Loucy (cell line): ENCODE results near the gene ANKRD35.

Experiments used
- H2AFZ ChIP-seq: fragments of 200-600 bp; sonication (generic); 2 replicates; pipeline ENCODE4 v1.6.0; 2016; ENCODE audit warnings: antibody characterized with exemption, mild to moderate bottlenecking, low read length, moderate library complexity
- H3F3A ChIP-seq: fragments of 200-600 bp; 2 replicates; pipeline ENCODE4 v1.6.0; 2016; ENCODE audit warnings: antibody characterized with exemption, low read depth, mild to moderate bottlenecking
- H3K27me3 ChIP-seq: fragments of 200-600 bp; sonication (generic); 2 replicates; pipeline ENCODE4 v1.6.1; 2014; ENCODE audit warnings: low read length, mild to moderate bottlenecking; ENCODE audit not compliant: insufficient read depth, poor library complexity, severe bottlenecking
- H3K36me3 ChIP-seq: fragments of 200-600 bp; sonication (generic); 2 replicates; pipeline ENCODE4 v1.6.1; 2016; ENCODE audit warnings: low read length; ENCODE audit not compliant: insufficient read depth
- H3K4me1 ChIP-seq: fragments of 200-600 bp; sonication (generic); 2 replicates; pipeline ENCODE4 v1.5.1; 2014; ENCODE audit warnings: low read length, mild to moderate bottlenecking; ENCODE audit not compliant: insufficient read depth, poor library complexity, severe bottlenecking
- H3K4me2 ChIP-seq: fragments of 200-600 bp; sonication (generic); 2 replicates; pipeline ENCODE4 v1.6.0; 2014; ENCODE audit warnings: antibody characterized with exemption, low read length, low read depth, mild to moderate bottlenecking; ENCODE audit not compliant: poor library complexity, severe bottlenecking
- H3K4me3 ChIP-seq: fragments of 200-600 bp; sonication (generic); 2 replicates; pipeline ENCODE4 v1.5.1; 2014; ENCODE audit warnings: low read length, mild to moderate bottlenecking, mixed read lengths; ENCODE audit not compliant: poor library complexity, severe bottlenecking
- H3K79me2 ChIP-seq: fragments of 200-600 bp; sonication (generic); 2 replicates; pipeline ENCODE4 v1.6.1; 2014; ENCODE audit warnings: low read length; ENCODE audit not compliant: insufficient read depth
- H3K9ac ChIP-seq: fragments of 200-600 bp; sonication (generic); 2 replicates; pipeline ENCODE4 v1.6.0; 2014; ENCODE audit warnings: mild to moderate bottlenecking, low read depth, low read length, moderate library complexity; ENCODE audit not compliant: poor library complexity, severe bottlenecking
- H3K9me2 ChIP-seq: fragments of 200-600 bp; sonication (generic); replicated peaks from 2 replicates; pipeline ENCODE4 v1.6.1; 2016; ENCODE audit warnings: low read depth, low read length, mixed read lengths
- H3K9me3 ChIP-seq: fragments of 200-600 bp; sonication (generic); 2 replicates; pipeline ENCODE4 v1.6.1; 2014; ENCODE audit warnings: mild to moderate bottlenecking, antibody characterized with exemption, low read length, low read depth; ENCODE audit not compliant: insufficient read depth
- H4K20me1 ChIP-seq: fragments of 200-600 bp; sonication (generic); 2 replicates; pipeline ENCODE4 v1.6.0; 2014; ENCODE audit warnings: antibody characterized with exemption, low read length, mild to moderate bottlenecking; ENCODE audit not compliant: insufficient read depth, poor library complexity, severe bottlenecking
- CTCF ChIP-seq: fragments of 200-600 bp; sonication (generic); conservative IDR thresholded peaks from 2 replicates; pipeline ENCODE4 v1.5.1; 2014; ENCODE audit warnings: mild to moderate bottlenecking, antibody characterized with exemption, low read length
- EZH2phosphoT487 ChIP-seq: fragments of 200-600 bp; IDR thresholded peaks from 2 replicates; pipeline ENCODE4 v1.6.1; 2018; ENCODE audit warnings: antibody characterized with exemption, mild to moderate bottlenecking, moderate library complexity, borderline replicate concordance

The ANKRD35 gene

DNA sequence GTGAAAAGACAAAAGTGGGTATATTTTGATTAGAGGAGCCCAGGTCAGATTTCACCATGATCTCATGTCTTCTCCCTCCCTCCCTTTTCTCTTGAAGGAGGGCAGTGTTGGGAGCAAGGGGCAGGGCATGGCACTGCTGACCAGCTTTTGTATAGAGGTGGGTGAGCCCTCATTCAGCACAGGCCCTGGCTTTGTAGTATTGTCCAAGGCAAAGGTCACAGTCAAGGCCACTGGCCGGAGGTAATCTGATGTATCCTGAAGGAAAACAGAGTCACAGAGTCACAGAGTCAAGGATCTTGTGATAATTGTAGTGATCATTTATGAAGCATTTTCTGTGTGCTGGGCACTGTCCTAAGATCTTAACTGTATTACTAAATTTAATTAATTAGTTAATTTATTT lies 12.3 kb upstream of the ANKRD35 start:
- Histone ChIP-seq H3K9ac (no peak overlapping the region), H2AFZ (no peak overlapping the region), H3K4me1 (no peaks in the 10 kb centered on the region), H3K27me3 (no peaks in the 10 kb centered on the region), H3K9me2 (no peaks in the 10 kb centered on the region), H3K36me3 (no peaks in the 10 kb centered on the region), H3K9me3 (no peaks in the 10 kb centered on the region), H3K4me3 (no peak overlapping the region), H3F3A (no peaks in the 10 kb centered on the region), H3K4me2 (no peak overlapping the region), H4K20me1 (no peaks in the 10 kb centered on the region), H3K79me2 (no peaks in the 10 kb centered on the region)
- TF ChIP-seq EZH2phosphoT487 (no peak), CTCF (no peak)

GRCh38 chr1:145895471-145895870 lies 9.8 kb upstream of the ANKRD35 start:
- no peaks in the 10 kb centered on the region for H3K9me2 ChIP-seq
- TF ChIP-seq CTCF (no peak), EZH2phosphoT487 (no peak)
- no peaks in the 10 kb centered on the region for H3K36me3 ChIP-seq

DNA sequence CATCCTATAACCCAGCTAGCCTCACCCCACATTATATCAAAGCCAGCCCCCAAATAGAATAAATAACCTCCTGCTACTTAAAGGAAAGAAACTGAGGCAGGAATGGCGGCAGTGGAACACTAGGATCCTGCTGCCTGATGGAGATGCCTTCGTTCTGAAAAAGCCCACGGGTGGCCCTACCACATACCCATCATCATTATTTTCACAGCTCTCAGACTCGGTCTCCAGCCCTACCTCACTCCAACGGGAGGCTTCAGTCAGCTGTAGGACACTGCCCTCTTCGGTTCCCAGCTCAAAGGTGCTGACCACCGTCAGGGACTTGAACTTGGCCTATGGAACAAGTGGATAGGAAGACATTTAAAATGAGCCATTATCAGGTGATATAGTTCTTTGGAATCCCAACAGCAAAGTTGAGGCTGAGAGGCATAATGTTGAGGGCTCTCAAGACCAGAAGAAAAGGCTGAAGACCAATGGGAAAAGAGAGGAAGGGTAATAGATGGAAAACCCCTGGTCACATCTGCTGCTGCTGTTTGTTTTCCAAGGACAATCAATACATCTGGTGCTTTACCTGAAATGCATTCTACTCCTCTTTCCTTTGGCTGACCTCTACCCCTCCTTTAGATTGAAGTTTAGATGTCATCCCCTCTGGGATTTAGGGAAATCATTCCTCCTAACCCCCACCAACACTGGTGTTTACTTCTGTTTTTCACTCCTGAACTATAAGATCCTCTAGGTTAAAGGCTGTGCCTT lies 7.8 kb upstream of the ANKRD35 start:
- Histone ChIP-seq H3K9me3 (no peaks in the 10 kb centered on the region), H2AFZ (no peak overlapping the region), H4K20me1 (no peaks in the 10 kb centered on the region), H3K36me3 (no peaks in the 10 kb centered on the region), H3K9ac (no peak overlapping the region), H3K27me3 (no peaks in the 10 kb centered on the region), H3K79me2 (no peaks in the 10 kb centered on the region), H3F3A (no peaks in the 10 kb centered on the region), H3K4me1 (no peaks in the 10 kb centered on the region), H3K4me2 (no peak overlapping the region), H3K9me2 (no peaks in the 10 kb centered on the region), H3K4me3 (no peak overlapping the region)
- TF ChIP-seq CTCF, result no peak
- TF ChIP-seq EZH2phosphoT487, result no peak

More at GRCh38 chr1:145895471-145895870, 9.8 kb upstream of the ANKRD35 start:
- Histone ChIP-seq H3K79me2 (no peaks in the 10 kb centered on the region), H4K20me1 (no peaks in the 10 kb centered on the region), H3K4me2 (no peak overlapping the region), H3K9ac (no peak overlapping the region), H3K9me3 (no peaks in the 10 kb centered on the region), H2AFZ (no peak overlapping the region), H3K4me1 (no peaks in the 10 kb centered on the region), H3F3A (no peaks in the 10 kb centered on the region), H3K27me3 (no peaks in the 10 kb centered on the region), H3K4me3 (no peak overlapping the region)
